ENCODE results near the gene SLC37A3.

DNA sequence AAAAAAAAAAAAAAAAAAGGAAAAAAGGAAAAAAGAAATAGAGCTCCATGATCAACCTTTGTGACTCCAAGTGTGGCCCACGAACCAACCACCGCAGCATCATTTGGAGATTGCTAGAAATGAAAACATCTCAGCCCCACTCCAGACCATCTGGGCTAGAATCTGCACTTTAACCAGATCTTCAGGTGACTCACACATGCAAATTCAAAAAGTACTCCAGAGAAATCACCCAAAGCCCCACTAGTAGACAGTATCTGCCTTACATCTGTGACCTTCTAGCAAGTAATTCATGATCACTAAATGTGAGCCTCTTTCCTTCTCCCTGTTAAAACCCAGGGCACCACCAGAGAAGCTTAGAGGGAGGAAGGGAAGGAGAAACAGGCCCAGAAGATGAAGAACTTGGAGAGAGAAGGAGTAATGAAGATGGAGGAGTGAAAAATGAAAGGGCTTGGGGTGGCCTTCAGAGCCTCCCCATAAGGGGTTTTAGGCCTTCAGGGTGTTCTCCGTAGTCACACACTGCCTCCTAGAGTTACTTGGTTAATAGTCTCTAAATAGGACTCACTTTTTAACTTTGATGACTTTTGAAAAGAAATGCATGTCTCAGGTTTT, 94.0 kb downstream of the SLC37A3 start:
- TF ChIP-seq, protein P1, sequence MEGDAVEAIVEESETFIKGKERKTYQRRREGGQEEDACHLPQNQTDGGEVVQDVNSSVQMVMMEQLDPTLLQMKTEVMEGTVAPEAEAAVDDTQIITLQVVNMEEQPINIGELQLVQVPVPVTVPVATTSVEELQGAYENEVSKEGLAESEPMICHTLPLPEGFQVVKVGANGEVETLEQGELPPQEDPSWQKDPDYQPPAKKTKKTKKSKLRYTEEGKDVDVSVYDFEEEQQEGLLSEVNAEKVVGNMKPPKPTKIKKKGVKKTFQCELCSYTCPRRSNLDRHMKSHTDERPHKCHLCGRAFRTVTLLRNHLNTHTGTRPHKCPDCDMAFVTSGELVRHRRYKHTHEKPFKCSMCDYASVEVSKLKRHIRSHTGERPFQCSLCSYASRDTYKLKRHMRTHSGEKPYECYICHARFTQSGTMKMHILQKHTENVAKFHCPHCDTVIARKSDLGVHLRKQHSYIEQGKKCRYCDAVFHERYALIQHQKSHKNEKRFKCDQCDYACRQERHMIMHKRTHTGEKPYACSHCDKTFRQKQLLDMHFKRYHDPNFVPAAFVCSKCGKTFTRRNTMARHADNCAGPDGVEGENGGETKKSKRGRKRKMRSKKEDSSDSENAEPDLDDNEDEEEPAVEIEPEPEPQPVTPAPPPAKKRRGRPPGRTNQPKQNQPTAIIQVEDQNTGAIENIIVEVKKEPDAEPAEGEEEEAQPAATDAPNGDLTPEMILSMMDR (IDR thresholded peaks at IDR 0.05): peak; percentile 35; the same call in 1 of the 2 replicates
- TF ChIP-seq ZFX (IDR thresholded peaks at IDR 0.05; ENCODE audit: borderline replicate concordance): no peak

Measured in 22Rv1 (cell line).